ENCODE results near the gene ENTPD7. TPM values are rescaled to one million over a fixed set of nuclear protein-coding genes. Genes with fewer than 3 reads are reported as not detected.

The ENTPD7 gene, protein sequence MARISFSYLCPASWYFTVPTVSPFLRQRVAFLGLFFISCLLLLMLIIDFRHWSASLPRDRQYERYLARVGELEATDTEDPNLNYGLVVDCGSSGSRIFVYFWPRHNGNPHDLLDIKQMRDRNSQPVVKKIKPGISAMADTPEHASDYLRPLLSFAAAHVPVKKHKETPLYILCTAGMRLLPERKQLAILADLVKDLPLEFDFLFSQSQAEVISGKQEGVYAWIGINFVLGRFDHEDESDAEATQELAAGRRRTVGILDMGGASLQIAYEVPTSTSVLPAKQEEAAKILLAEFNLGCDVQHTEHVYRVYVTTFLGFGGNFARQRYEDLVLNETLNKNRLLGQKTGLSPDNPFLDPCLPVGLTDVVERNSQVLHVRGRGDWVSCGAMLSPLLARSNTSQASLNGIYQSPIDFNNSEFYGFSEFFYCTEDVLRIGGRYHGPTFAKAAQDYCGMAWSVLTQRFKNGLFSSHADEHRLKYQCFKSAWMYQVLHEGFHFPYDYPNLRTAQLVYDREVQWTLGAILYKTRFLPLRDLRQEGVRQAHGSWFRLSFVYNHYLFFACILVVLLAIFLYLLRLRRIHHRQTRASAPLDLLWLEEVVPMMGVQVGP
- 32.5 and 42.4 TPM in 2 replicates for total RNA-seq

DNA sequence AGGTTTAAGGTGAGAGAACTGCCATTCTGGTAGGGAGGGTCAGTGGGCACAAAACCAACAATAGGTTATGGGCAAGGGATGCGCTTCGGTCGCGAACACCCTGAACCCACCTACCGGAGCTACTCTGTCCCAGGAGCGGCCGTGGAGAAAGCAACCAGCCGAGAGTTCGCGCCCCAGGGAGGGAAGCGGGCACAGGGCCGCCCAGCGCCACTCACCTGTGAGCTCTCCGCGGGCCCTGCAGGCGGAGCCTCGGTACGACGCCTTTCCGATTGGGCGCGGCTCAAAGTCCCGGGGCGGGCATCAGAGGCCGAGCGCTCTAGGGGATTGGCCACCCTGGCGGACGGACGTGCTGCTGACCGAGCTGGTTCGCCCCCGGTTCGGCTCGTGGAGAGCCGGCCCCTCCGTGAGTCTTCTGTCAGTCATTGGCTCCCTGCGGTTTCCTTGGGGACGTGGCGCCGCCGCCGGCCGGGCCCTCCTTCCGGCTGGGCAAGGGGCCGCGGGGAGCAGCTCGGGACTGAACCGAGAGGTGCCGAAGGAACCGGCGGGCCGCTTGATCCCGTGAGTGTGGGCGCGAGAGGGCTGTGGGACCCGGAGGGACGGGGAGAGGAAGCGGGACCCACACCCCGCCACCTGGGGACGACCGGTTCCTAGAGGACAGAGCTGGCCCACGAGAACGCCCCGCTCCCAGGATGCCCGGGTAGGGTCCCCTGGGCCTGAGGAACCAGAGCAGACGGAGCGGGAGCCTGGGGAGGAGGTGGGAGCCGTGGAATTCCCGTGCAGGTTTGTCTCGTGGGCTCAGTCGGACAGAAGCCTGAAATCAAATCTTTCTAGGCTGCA lies at the start of gene ENTPD7:
TSS of gene ENTPD7 (plus strand) at position 479 of the 837 bp plus-strand sequence. CDS start 448 bp downstream, outside the sequence.

GRCh38 chr10:99619851-99620710 lies 39.2 kb upstream of the ENTPD7 start, which contains the start of gene SLC25A28:
TSS of gene SLC25A28 (minus strand) at chr10:99620439. CDS start at chr10:99620335, 104 bp downstream.

GRCh38 chr10:99732033-99732842 lies 72.9 kb downstream of the ENTPD7 start, which contains the start of the genes COX15 and CUTC:
TSS of gene COX15 (minus strand) at chr10:99732127. CDS start at chr10:99732049, 78 bp downstream.
TSS of gene CUTC (plus strand) at chr10:99732234. CDS start at chr10:99732349, 115 bp downstream.

Other genes with a start within 250 kb of the ENTPD7 start
- 73.7 and 80.1 TPM in 2 replicates for gene GOT1, start 228.9 kb upstream of the ENTPD7 start, total RNA-seq
- not detected in 2 replicates for gene NKX2-3, start 126.6 kb upstream of the ENTPD7 start, total RNA-seq
- 18.8 and 22.4 TPM in 2 replicates for gene SLC25A28, start 39.1 kb upstream of the ENTPD7 start, total RNA-seq
- 33.0 and 38.2 TPM in 2 replicates for gene COX15, start 72.6 kb downstream of the ENTPD7 start, total RNA-seq
- 30.7 and 42.4 TPM in 2 replicates for gene CUTC, start 72.7 kb downstream of the ENTPD7 start, total RNA-seq
- gene ABCC2, start 123.1 kb downstream of the ENTPD7 start, total RNA-seq, result 0.55 and 0.75 TPM in 2 replicates